ENCODE measurements around the gene C19orf85.

C19orf85 gene

GRCh38 chr19:55454787-55455243 lies 9.7 kb downstream of the C19orf85 start:
- no peaks in the 10 kb centered on the region for H3K79me1 ChIP-seq (ENCODE audit: low read length)
- H2BK5ac ChIP-seq (ENCODE audit: low read length) = no peak overlapping the region
- H3K36me3 ChIP-seq (ENCODE audit: control insufficient read depth, insufficient read depth, low read length) = no peaks in the 10 kb centered on the region
- no peak overlapping the region for H3K56ac ChIP-seq (ENCODE audit: low read length)
- H3K23ac ChIP-seq (ENCODE audit: low read length) = no peak overlapping the region
- no peak overlapping the region for H3K4me3 ChIP-seq (ENCODE audit: low read length)
- H3K4me2 ChIP-seq (ENCODE audit: low read length) = no peak overlapping the region
- no peak overlapping the region for H2BK15ac ChIP-seq (replicated peaks; ENCODE audit: low read depth)
- H4K8ac ChIP-seq (ENCODE audit: low read depth, low read length) = no peak overlapping the region
- peaks cover 15% of the 10 kb centered on the region for H3K27me3 ChIP-seq (ENCODE audit: insufficient read depth, low read length, poor library complexity)
- no peak overlapping the region for H2AK5ac ChIP-seq (ENCODE audit: low read length)
- no CpG with 5 or more reads among the region's 14 CpGs for WGBS (ENCODE audit: extremely low coverage, insufficient coverage, low lambda C conversion rate)
- H3K79me2 ChIP-seq (ENCODE audit: control insufficient read depth, insufficient read depth, low read length) = no peaks in the 10 kb centered on the region
- DNase-seq = peak; percentile 72
- H3K4me1 ChIP-seq (ENCODE audit: control insufficient read depth, low read depth, low read length) = no peaks in the 10 kb centered on the region
- H2BK120ac ChIP-seq (ENCODE audit: low read depth, low read length) = no peak overlapping the region
- H3K4ac ChIP-seq (ENCODE audit: low read depth, low read length) = no peak overlapping the region
- H3K9ac ChIP-seq (ENCODE audit: low read length) = no peak overlapping the region
- no peak overlapping the region for H3K27ac ChIP-seq (ENCODE audit: low read depth, low read length)
- H3K18ac ChIP-seq (ENCODE audit: low read length) = no peak overlapping the region
- H4K5ac ChIP-seq (ENCODE audit: low read length) = no peak overlapping the region

- Histone ChIP-seq H4K8ac (ENCODE audit: low read depth, low read length) (no peak overlapping the region), H2BK5ac (ENCODE audit: low read length) (no peak overlapping the region), H3K18ac (ENCODE audit: low read length) (no peak overlapping the region), H2BK15ac (replicated peaks; ENCODE audit: low read depth) (no peak overlapping the region), H3K79me1 (ENCODE audit: low read length) (no peaks in the 10 kb centered on the region), H4K5ac (ENCODE audit: low read length) (no peak overlapping the region), H3K27ac (ENCODE audit: low read depth, low read length) (no peak overlapping the region), H3K36me3 (ENCODE audit: control insufficient read depth, insufficient read depth, low read length) (no peaks in the 10 kb centered on the region), H3K56ac (ENCODE audit: low read length) (no peak overlapping the region), H3K4ac (ENCODE audit: low read depth, low read length) (no peak overlapping the region), H2BK120ac (ENCODE audit: low read depth, low read length) (no peak overlapping the region), H3K79me2 (ENCODE audit: control insufficient read depth, insufficient read depth, low read length) (no peaks in the 10 kb centered on the region), H3K4me3 (ENCODE audit: low read length) (no peak overlapping the region), H3K4me1 (ENCODE audit: control insufficient read depth, low read depth, low read length) (no peaks in the 10 kb centered on the region), H3K9ac (ENCODE audit: low read length) (no peak overlapping the region), H2AK5ac (ENCODE audit: low read length) (no peak overlapping the region), H3K23ac (ENCODE audit: low read length) (no peak overlapping the region), H3K4me2 (ENCODE audit: low read length) (no peak overlapping the region), H3K27me3 (ENCODE audit: insufficient read depth, low read length, poor library complexity) (peaks cover 17% of the 10 kb centered on the region)
- WGBS (ENCODE audit: extremely low coverage, insufficient coverage, low lambda C conversion rate) = no CpG with 5 or more reads among the region's 12 CpGs
- DNase-seq = no peak
Measured at GRCh38 chr19:55453511-55454260, 10.9 kb downstream of the C19orf85 start.

GRCh38 chr19:55452749-55453346 lies 11.7 kb downstream of the C19orf85 start:
- Histone ChIP-seq H2BK5ac (ENCODE audit: low read length) (no peak overlapping the region), H3K56ac (ENCODE audit: low read length) (no peak overlapping the region), H2BK15ac (replicated peaks; ENCODE audit: low read depth) (no peak overlapping the region), H2BK120ac (ENCODE audit: low read depth, low read length) (no peak overlapping the region), H3K4me2 (ENCODE audit: low read length) (no peak overlapping the region), H2AK5ac (ENCODE audit: low read length) (no peak overlapping the region), H3K4ac (ENCODE audit: low read depth, low read length) (no peak overlapping the region), H4K8ac (ENCODE audit: low read depth, low read length) (no peak overlapping the region), H3K36me3 (ENCODE audit: control insufficient read depth, insufficient read depth, low read length) (no peaks in the 10 kb centered on the region), H3K23ac (ENCODE audit: low read length) (no peak overlapping the region), H3K4me3 (ENCODE audit: low read length) (no peak overlapping the region), H3K4me1 (ENCODE audit: control insufficient read depth, low read depth, low read length) (no peaks in the 10 kb centered on the region), H3K27me3 (ENCODE audit: insufficient read depth, low read length, poor library complexity) (peaks cover 17% of the 10 kb centered on the region), H3K79me1 (ENCODE audit: low read length) (no peaks in the 10 kb centered on the region), H3K9ac (ENCODE audit: low read length) (no peak overlapping the region), H3K18ac (ENCODE audit: low read length) (no peak overlapping the region), H4K5ac (ENCODE audit: low read length) (no peak overlapping the region), H3K27ac (ENCODE audit: low read depth, low read length) (no peak overlapping the region), H3K79me2 (ENCODE audit: control insufficient read depth, insufficient read depth, low read length) (no peaks in the 10 kb centered on the region)
- WGBS (ENCODE audit: extremely low coverage, insufficient coverage, low lambda C conversion rate) = no CpG with 5 or more reads among the region's 34 CpGs
- peak; percentile 92 for DNase-seq

GRCh38 chr19:55451965-55452748 lies 12.4 kb downstream of the C19orf85 start:
- H3K18ac ChIP-seq (ENCODE audit: low read length) = no peak overlapping the region
- H3K4ac ChIP-seq (ENCODE audit: low read depth, low read length) = no peak overlapping the region
- H3K79me2 ChIP-seq (ENCODE audit: control insufficient read depth, insufficient read depth, low read length) = no peaks in the 10 kb centered on the region
- no peak overlapping the region for H3K27ac ChIP-seq (ENCODE audit: low read depth, low read length)
- H3K4me1 ChIP-seq (ENCODE audit: control insufficient read depth, low read depth, low read length) = no peaks in the 10 kb centered on the region
- H2BK120ac ChIP-seq (ENCODE audit: low read depth, low read length) = no peak overlapping the region
- no peak overlapping the region for H3K4me3 ChIP-seq (ENCODE audit: low read length)
- H3K79me1 ChIP-seq (ENCODE audit: low read length) = no peaks in the 10 kb centered on the region
- H2BK15ac ChIP-seq (replicated peaks; ENCODE audit: low read depth) = no peak overlapping the region
- no peak overlapping the region for H2AK5ac ChIP-seq (ENCODE audit: low read length)
- no peak for DNase-seq
- peak overlapping the region; percentile 30 for H3K56ac ChIP-seq (ENCODE audit: low read length)
- H2BK5ac ChIP-seq (ENCODE audit: low read length) = no peak overlapping the region
- peak overlapping the region; percentile 42 for H3K4me2 ChIP-seq (ENCODE audit: low read length)
- H3K9ac ChIP-seq (ENCODE audit: low read length) = peak overlapping the region; percentile 45
- H3K36me3 ChIP-seq (ENCODE audit: control insufficient read depth, insufficient read depth, low read length) = no peaks in the 10 kb centered on the region
- H4K8ac ChIP-seq (ENCODE audit: low read depth, low read length) = no peak overlapping the region
- no CpG with 5 or more reads among the region's 57 CpGs for WGBS (ENCODE audit: extremely low coverage, insufficient coverage, low lambda C conversion rate)
- no peak overlapping the region for H3K23ac ChIP-seq (ENCODE audit: low read length)
- H3K27me3 ChIP-seq (ENCODE audit: insufficient read depth, low read length, poor library complexity) = peaks cover 17% of the 10 kb centered on the region
- no peak overlapping the region for H4K5ac ChIP-seq (ENCODE audit: low read length)

DNA sequence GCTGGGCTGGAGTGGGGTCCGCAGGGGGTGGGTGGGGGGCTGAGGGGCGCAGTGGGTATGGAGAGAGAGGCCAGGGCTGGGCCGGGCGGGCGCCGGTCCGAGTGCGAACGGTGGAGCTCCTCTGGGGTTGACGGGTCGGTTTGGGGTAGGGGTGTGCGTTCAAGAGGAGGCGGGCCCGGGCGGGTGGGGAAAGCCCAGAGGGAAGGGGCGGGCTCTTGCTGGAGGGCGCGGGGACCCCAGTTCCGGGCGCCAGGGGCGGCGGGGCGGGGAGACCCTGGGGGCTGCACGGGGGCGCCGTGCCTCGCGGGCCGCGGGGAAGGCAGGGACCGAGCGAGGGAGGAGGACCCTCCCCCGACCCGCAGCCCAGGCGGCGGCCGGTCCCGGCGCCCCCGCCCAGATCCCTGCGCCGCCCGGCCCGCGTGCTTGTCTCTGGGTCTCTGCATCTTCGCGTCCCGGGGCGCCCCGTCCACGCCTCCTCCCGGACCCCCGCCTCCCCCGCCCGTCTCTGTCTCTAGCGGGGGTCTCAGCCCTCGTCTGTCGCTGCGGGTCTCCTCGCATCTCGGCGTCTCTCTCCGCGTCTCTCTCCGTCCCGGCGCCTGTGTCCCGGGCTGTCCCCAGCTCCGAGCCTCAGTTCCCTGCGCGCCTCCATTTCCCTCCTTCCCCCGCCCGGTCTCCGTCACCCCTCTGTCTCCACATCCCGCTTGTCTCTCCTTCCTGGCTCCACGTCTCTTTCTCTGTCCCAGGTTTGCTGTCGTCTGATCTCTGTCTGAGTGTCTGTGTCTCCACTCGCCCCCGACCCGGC lies 13.2 kb downstream of the C19orf85 start:
- Histone ChIP-seq H2BK5ac (ENCODE audit: low read length) (no peak overlapping the region), H3K79me1 (ENCODE audit: low read length) (no peaks in the 10 kb centered on the region), H3K27me3 (ENCODE audit: insufficient read depth, low read length, poor library complexity) (peaks cover 17% of the 10 kb centered on the region), H3K56ac (ENCODE audit: low read length) (no peak overlapping the region), H4K8ac (ENCODE audit: low read depth, low read length) (no peak overlapping the region), H3K9ac (ENCODE audit: low read length) (no peak overlapping the region), H3K27ac (ENCODE audit: low read depth, low read length) (no peak overlapping the region), H3K18ac (ENCODE audit: low read length) (no peak overlapping the region), H3K36me3 (ENCODE audit: control insufficient read depth, insufficient read depth, low read length) (no peaks in the 10 kb centered on the region), H2BK120ac (ENCODE audit: low read depth, low read length) (no peak overlapping the region), H3K4ac (ENCODE audit: low read depth, low read length) (no peak overlapping the region), H4K5ac (ENCODE audit: low read length) (no peak overlapping the region), H2BK15ac (replicated peaks; ENCODE audit: low read depth) (no peak overlapping the region), H3K4me2 (ENCODE audit: low read length) (no peak overlapping the region), H2AK5ac (ENCODE audit: low read length) (no peak overlapping the region), H3K79me2 (ENCODE audit: control insufficient read depth, insufficient read depth, low read length) (no peaks in the 10 kb centered on the region), H3K4me3 (ENCODE audit: low read length) (no peak overlapping the region), H3K23ac (ENCODE audit: low read length) (no peak overlapping the region), H3K4me1 (ENCODE audit: control insufficient read depth, low read depth, low read length) (no peaks in the 10 kb centered on the region)
- WGBS (ENCODE audit: extremely low coverage, insufficient coverage, low lambda C conversion rate) = no CpG with 5 or more reads among the region's 80 CpGs
- no peak for DNase-seq
